Cardiac muscle cell (in vitro differentiated cells and primary cell): Measurements from ENCODE around the gene SYPL1. TPM values are rescaled to one million over a fixed set of nuclear protein-coding genes. Genes with fewer than 3 reads are reported as not detected.

ENCODE experiments used
- DNase-seq, 2 donors: peaks; one replicate each; pipeline versions ENCODE4 v3.0.0 to v3.0.0-alpha.2; 2010 to 2017; ENCODE audit warnings: low read depth in 1 of 2, low spot score in 1 of 2
- H3K27ac ChIP-seq: fragments of 200-600 bp; sonication (generic); 2 replicates; pipeline ENCODE4 v1.5.1; 2016
- H3K27me3 ChIP-seq: fragments of 200-600 bp; sonication (generic); 2 replicates; pipeline ENCODE4 v1.6.0; 2016; ENCODE audit warnings: control low read depth
- H3K36me3 ChIP-seq: fragments of 200-600 bp; sonication (generic); 2 replicates; pipeline ENCODE4 v1.5.1; 2016; ENCODE audit warnings: control low read depth
- H3K4me1 ChIP-seq: fragments of 200-600 bp; sonication (generic); 2 replicates; pipeline ENCODE4 v1.8.1; 2017; ENCODE audit warnings: low read depth, mild to moderate bottlenecking, mixed run types
- H3K4me3 ChIP-seq: fragments of 200-600 bp; sonication (generic); 2 replicates; pipeline ENCODE4 v1.5.1; 2016; ENCODE audit warnings: mild to moderate bottlenecking
- H3K9me3 ChIP-seq: fragments of 200-600 bp; sonication (generic); 2 replicates; pipeline ENCODE4 v1.5.1; 2017; ENCODE audit warnings: low read depth, mild to moderate bottlenecking, control low read depth
- CTCF ChIP-seq: IDR thresholded peaks from 2 replicates; pipeline ENCODE4 v1.5.1; 2012; ENCODE audit warnings: low read depth, mild to moderate bottlenecking, low read length
- polyA plus RNA-seq: library from polyadenylated mRNA; unstranded; fragments of >200 nt; fragmentation: Nextera tagmentation; extraction: Ambion mirVana; gene quantifications from 2 replicates; pipeline ENCODE4 v1.2.1, GENCODE V29; 2016
- total RNA-seq: library from RNA; depleted of rRNA; stranded (reverse); fragments of >200 nt; gene quantifications from 2 replicates; pipeline ENCODE4 v1.2.3, GENCODE V29; 2016

Gene SYPL1
- total and polyA plus RNA-seq, 2 experiments from 2014 or later, result 37.8 to 80.9 TPM

DNA sequence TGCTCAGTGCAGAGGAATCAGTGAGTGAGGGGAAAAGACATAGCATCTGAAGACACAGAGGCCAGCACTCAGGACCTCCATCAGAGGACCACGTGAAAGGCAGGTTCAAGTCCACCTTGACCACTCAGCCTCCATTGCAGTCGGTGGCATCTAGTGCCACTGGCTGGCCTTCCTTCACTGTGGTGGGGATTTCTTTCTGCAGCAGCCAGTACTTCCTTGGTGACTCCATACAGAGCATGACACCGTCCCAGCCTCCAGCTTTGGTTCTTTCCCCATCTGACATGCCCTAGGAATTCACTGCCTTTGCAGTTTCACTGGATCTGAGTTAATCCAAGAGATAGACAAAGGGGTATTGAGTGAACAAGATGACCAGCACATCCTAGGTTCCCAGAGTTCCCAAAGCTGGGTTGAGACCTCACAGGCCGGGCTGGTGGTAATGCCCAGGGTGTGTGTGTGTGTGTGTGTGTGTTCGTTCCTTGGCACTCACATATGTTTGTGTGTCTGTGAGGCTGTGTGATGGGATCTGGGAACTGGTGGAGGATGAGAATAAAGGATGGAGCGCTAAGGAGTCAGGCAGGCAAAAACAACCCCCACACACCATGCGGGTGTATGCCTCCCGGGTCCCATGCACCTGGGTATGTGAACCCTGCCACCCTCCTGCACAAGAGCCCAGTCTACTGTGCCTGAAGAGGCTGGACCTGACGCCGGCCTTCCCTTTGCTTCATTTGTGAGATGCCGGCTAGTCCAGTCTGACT lies 57.8 kb downstream of the SYPL1 start:
- Histone ChIP-seq H3K36me3 (no peaks in the 10 kb centered on the region), H3K4me3 (no peak overlapping the region), H3K4me1 (no peaks in the 10 kb centered on the region), H3K27ac (no peak overlapping the region), H3K9me3 (no peaks in the 10 kb centered on the region), H3K27me3 (no peaks in the 10 kb centered on the region)
- no peak for DNase-seq
- TF ChIP-seq CTCF, result no peak

- no peak for DNase-seq
- Histone ChIP-seq H3K9me3 (no peaks in the 10 kb centered on the region), H3K27me3 (no peaks in the 10 kb centered on the region), H3K4me1 (no peaks in the 10 kb centered on the region), H3K27ac (no peak overlapping the region), H3K4me3 (no peak overlapping the region), H3K36me3 (no peaks in the 10 kb centered on the region)
- TF ChIP-seq CTCF, result no peak
These were observed 59.0 kb downstream of the SYPL1 start for GRCh38 chr7:106053109-106053508.

- no peak for TF ChIP-seq CTCF
- Histone ChIP-seq H3K27me3 (no peaks in the 10 kb centered on the region), H3K4me3 (no peak overlapping the region), H3K27ac (no peak overlapping the region), H3K36me3 (no peaks in the 10 kb centered on the region), H3K4me1 (no peaks in the 10 kb centered on the region), H3K9me3 (no peaks in the 10 kb centered on the region)
- no peak for DNase-seq
These were observed 59.4 kb downstream of the SYPL1 start for GRCh38 chr7:106052681-106053080.

DNA sequence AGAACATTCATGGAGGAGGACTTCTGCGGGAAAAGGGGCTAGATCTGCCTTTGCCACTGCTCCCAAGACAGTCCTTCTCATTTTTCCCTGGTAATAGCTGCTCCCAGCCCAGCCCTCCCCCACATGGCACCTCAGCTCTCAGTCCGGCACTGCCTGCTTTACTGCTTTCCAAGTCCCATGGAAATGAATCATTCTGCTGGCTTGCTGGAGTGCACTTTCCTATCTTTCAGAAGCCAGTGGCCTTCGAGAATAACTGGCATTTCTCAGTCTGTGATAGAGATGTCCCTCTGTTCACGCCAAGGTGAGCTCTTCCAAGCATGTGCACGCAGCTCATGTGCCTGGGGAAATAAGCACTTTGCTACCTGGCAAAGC lies 61.4 kb downstream of the SYPL1 start:
- Histone ChIP-seq H3K27me3 (no peaks in the 10 kb centered on the region), H3K27ac (no peak overlapping the region), H3K4me3 (no peak overlapping the region), H3K36me3 (no peaks in the 10 kb centered on the region), H3K9me3 (no peaks in the 10 kb centered on the region), H3K4me1 (no peaks in the 10 kb centered on the region)
- TF ChIP-seq CTCF, result no peak
- DNase-seq, result peak in 1 of 2 donors; percentile 80

GRCh38 chr7:106050002-106050745 lies 61.9 kb downstream of the SYPL1 start:
- H3K4me1 ChIP-seq, result no peaks in the 10 kb centered on the region
- H3K36me3 ChIP-seq, result no peaks in the 10 kb centered on the region
- H3K4me3 ChIP-seq, result no peak overlapping the region
- peak; percentile 56 for TF ChIP-seq CTCF
- DNase-seq, result peak in 1 of 2 donors; percentile 93
- no peaks in the 10 kb centered on the region for H3K27me3 ChIP-seq
- no peak overlapping the region for H3K27ac ChIP-seq
- H3K9me3 ChIP-seq, result no peaks in the 10 kb centered on the region
